ENCODE measurements around the gene DPEP2NB.
"Not testable (repeated sequence)": the region's sequence is repeated elsewhere in the genome, so short reads cannot be mapped to it uniquely, and the experiment has no call there.

GRCh38 chr16:67998779-67999688 is 16.7 kb downstream of the DPEP2NB start, which contains the start of gene DPEP2:
- not testable (repeated sequence) for TF ChIP-seq CTCF (IDR thresholded peaks at IDR 0.05)
- peak; percentile 40 to 60 for TF ChIP-seq POLR2AphosphoS5 (IDR thresholded peaks at IDR 0.05)

Measured in upper lobe of left lung (tissue), 4 donors.